Measurements from ENCODE around the gene ARPP21.
"Not testable (repeated sequence)": the region's sequence is repeated elsewhere in the genome, so short reads cannot be mapped to it uniquely, and the experiment has no call there.

The ARPP21 gene

DNA sequence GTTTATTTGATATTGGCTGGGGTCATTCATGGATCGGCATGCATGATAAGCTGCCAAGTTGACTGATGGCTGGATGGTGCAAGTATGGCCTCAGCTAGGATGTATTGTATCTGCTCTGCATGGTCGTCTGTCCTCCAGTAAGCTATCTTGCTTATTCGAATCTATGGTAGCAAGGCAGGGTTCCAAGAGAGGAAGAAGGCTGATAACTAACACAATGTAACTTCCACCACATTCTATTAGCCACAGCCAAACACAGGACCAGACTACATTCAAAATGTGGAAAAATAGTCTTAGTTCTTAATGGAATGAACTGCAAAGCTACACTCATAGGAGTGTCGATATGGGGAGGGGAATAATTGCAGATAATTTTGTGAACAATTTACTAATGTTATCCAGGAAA, 175.2 kb downstream of the ARPP21 start:
- TF ChIP-seq, protein P1, sequence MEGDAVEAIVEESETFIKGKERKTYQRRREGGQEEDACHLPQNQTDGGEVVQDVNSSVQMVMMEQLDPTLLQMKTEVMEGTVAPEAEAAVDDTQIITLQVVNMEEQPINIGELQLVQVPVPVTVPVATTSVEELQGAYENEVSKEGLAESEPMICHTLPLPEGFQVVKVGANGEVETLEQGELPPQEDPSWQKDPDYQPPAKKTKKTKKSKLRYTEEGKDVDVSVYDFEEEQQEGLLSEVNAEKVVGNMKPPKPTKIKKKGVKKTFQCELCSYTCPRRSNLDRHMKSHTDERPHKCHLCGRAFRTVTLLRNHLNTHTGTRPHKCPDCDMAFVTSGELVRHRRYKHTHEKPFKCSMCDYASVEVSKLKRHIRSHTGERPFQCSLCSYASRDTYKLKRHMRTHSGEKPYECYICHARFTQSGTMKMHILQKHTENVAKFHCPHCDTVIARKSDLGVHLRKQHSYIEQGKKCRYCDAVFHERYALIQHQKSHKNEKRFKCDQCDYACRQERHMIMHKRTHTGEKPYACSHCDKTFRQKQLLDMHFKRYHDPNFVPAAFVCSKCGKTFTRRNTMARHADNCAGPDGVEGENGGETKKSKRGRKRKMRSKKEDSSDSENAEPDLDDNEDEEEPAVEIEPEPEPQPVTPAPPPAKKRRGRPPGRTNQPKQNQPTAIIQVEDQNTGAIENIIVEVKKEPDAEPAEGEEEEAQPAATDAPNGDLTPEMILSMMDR (IDR thresholded peaks at IDR 0.05; ENCODE audit: low read depth, low read length): no peak
- peak in 1 of 2 donors; percentile 44 for DNase-seq (ENCODE audit: low read depth in 2 of 2)

GRCh38 chr3:35815796-35816195, 176.5 kb downstream of the ARPP21 start:
- DNase-seq (ENCODE audit: low read depth in 2 of 2); H3K4me3 ChIP-seq (replicated peaks in 1 of 2; ENCODE audit: low read depth in 2 of 2, low read length in 2 of 2): not testable (repeated sequence)

More for the DNA sequence above, 175.2 kb downstream of the ARPP21 start:
- no peak overlapping the region for H3K4me3 ChIP-seq (replicated peaks in 1 of 2; ENCODE audit: low read depth in 2 of 2, low read length in 2 of 2)

DNA sequence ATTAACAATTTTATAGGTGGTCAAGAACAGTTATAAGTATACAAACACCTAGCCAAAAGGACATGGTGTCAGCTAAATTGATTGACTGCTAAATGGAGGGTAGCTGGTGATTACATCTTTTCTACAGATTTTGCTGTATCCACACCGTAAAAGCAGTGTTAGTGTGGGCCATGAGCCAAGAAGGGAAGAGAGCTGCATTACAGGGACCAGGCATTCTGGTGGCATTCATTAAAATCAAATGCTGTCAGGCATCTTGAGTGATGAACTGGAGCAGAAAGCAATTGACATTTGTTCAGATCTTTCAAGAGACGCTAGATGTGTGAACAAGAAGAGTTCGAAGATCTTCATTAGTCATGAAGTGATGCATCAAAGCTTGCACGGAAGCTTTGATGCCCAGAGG, 177.9 kb downstream of the ARPP21 start:
- TF ChIP-seq, protein P1 (IDR thresholded peaks at IDR 0.05; ENCODE audit: low read depth, low read length): no peak
- H3K4me3 ChIP-seq (replicated peaks in 1 of 2; ENCODE audit: low read depth in 2 of 2, low read length in 2 of 2): no peak overlapping the region
- no peak for DNase-seq (ENCODE audit: low read depth in 2 of 2)

DNA sequence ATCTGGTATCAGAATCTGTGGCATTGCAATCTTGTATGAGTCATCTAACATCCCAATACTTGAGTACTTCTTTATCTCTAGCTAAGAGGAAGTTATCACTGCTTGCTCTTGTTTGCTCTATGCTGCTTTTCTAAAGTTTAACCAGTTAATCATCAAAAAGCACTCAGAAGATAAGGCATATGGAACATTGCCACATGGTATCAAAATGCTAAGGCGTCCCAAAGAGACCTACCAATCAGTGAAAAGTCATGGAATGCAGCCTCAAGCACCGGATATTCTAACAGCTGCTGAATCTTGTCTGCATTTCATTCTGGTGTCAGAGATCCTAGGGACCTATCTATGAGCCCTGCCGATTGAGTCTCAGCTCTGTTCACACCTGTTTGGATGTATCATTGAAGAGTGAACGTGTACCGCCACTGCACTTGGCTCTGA, 192.8 kb downstream of the ARPP21 start:
- DNase-seq (ENCODE audit: low read depth in 2 of 2): no peak
- TF ChIP-seq, protein P1 (IDR thresholded peaks at IDR 0.05; ENCODE audit: low read depth, low read length): no peak

More for the DNA sequence above, 192.8 kb downstream of the ARPP21 start:
- H3K4me3 ChIP-seq (replicated peaks in 1 of 2; ENCODE audit: low read depth in 2 of 2, low read length in 2 of 2): no peak overlapping the region
